GM21381 (cell line): Measurements from ENCODE around the gene PTPRM.

ENCODE experiments used
- ATAC-seq: cut with Tn5 transposase; IDR thresholded peaks from one replicate; pipeline ENCODE4 v1.9.1; 2021; ENCODE audit warnings: mild to moderate bottlenecking, moderate library complexity; ENCODE audit not compliant: unreplicated experiment

The PTPRM gene

GRCh38 chr18:7844418-7844817 is 277.3 kb downstream of the PTPRM start:
- ATAC-seq = no peak

- ATAC-seq = no peak
Measured at GRCh38 chr18:7846335-7846734, 279.2 kb downstream of the PTPRM start.

DNA sequence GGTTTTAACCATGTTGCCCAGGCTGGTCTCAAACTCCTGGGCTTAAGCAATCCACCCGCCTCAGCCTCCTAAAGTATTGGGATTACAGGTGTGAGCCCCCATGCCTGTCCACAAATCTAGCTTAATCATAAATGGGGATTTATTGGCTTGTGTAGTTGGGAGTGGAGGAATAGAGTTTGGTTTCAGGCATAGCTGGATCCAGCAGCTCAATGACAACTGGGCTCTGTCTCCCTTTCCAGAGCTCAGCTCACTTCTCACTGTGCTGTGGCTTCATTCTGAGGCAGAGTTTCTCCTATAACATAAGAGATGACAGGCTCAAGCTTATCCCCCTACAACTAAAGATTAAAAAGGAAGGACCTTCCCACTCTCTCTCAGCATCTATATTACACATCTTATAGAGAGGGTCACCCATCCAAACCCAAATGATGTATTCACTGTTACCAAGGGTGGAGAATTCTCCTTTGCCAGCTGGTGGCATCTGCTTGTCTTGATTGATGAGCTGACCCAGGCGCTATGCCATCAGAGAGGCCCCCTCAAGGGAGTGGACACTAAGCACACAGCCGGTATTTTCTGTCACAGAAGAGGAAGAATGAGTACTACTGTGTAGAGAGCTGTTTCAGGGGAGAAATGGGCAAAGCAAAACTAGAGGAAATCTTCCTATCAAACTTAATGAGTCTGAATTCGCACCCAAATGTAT is 280.4 kb downstream of the PTPRM start:
- no peak for ATAC-seq

- no peak for ATAC-seq
Measured at GRCh38 chr18:7848054-7848412, 280.9 kb downstream of the PTPRM start.

GRCh38 chr18:7850446-7850845 is 283.3 kb downstream of the PTPRM start:
- no peak for ATAC-seq

DNA sequence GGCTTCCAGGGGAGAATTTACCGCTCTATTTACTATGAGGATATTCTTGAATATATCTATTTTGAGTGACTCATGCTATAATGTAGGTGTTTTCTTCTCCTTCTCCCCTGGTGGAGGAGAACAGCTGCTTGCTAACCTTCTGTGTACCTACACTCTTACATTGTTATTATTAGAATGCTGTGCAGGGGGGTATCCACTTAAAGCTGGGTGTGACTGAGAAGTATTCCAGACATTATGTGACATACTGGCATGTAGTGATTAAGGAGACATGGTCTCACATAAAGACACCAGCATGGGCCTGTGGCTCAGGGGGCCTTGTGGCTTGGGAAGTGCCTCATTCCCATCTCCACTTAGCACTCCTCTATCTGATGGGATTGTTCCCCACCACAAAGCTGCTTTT is 287.9 kb downstream of the PTPRM start:
- ATAC-seq = no peak

GRCh38 chr18:7855671-7856070 is 288.6 kb downstream of the PTPRM start:
- ATAC-seq = no peak

DNA sequence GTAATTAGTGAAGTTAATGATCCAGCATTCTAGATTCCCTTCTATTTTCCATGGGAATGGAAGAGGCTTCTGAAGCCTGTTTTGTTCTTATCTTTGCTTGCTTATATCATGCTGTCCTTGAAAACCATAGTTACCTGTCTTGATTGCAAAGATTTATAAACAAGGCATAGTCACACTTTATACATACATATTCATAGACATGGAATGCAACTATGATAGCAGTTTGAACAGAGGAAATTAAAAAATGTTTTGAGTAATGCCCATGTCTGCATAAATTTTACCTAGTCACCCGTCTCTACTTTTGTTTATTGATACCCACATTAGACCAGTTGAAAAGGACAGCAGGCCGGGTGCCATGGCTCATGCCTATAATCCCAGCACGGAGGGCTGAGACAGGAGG is 289.0 kb downstream of the PTPRM start:
- no peak for ATAC-seq

DNA sequence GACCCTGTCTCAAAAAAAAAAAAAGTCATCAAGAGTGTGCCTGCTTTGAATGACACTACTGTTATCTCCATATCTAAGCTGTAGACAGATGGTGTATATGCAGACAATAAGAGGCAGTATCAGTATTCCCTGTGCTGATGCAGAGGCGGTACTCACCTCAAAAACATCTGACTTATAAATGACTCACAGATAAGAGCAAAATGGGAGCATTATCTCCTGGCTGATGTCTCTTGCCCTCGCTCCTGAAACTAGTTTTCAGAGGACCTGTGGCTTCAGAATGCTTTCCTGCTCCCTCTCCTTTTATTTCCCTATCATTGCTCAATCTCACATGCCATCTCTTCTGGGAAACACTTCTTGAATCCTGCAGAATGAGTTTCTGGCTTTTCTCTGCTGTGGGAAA is 289.6 kb downstream of the PTPRM start:
- ATAC-seq = no peak

- no peak for ATAC-seq
Measured at GRCh38 chr18:7857562-7857961, 290.4 kb downstream of the PTPRM start.

DNA sequence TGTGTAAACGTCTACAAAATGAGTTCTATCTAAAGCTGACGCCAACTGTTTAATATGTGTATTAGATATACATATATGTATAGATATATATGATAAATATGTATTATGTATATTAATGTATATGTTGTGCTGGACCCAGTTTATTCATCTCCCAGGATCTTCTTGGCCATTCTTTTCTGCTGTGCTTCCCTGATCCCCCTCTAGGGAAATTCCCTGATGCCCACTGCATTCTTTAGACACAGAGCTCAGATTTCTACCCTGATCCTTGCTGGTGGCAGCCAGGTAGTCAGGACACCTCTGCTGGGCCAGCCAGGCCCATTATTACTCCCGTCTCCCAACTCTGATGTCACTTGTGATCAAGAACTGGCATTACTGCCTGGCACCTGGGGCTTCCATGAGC is 292.0 kb downstream of the PTPRM start:
- no peak for ATAC-seq

DNA sequence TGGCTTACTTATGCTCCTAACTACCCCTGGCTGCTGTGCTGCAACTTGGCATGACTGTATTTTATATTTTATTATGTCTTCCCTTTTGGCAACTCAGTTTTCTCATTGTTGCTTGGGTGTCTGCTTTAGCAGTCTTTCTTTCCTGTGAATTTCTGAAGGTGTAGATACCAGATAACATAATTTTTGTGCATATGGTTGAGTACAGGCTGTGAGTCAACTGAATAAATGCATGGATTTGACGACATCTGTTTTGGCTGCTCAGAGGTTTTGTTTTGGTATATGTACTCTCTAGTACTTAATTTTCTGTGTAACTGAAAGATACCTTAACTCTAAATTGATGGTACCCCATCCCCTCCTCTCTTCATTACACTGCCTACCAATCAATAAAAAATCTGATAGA is 303.1 kb downstream of the PTPRM start:
- no peak for ATAC-seq

DNA sequence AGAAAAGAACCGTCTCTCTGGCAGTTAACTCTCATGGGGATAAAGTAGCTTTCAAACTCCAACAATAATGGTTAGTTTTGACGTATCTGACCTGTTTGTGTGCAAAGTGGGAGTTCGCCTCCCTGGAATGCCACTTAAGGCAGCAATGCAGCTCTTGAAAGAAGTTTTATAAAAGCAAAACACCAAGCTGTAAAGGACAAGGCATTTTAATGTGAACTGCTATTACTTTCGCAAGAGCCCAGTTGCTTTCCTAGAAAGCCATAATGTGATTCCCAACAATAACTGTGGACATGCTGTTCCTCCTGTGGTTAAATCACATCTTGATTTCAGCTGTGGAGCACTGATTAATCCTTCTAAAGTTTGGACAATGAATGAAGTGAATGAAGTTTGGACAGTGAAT is 303.7 kb downstream of the PTPRM start:
- no peak for ATAC-seq

- ATAC-seq = no peak
Measured at GRCh38 chr18:7871560-7872456, 304.7 kb downstream of the PTPRM start.

- no peak for ATAC-seq
Measured at GRCh38 chr18:7872569-7872968, 305.5 kb downstream of the PTPRM start.

DNA sequence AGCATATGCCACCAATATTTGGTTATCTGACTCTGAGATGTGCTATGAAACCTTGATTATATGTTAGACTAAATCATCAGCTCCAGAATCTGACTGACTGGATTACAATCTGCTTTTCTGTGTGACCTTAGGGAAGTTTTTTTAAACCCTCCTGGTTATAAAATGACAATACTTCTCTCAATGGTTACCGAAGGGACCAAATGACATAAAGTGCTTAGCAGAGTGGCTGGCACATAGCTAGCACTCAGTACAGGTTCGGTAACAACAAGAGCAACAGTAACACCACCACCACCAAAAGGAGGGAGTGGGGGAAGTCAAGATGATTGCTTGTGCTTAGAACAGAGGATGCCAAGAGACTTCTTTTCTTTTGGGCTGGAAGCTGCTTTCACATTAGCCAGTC is 306.2 kb downstream of the PTPRM start:
- no peak for ATAC-seq

DNA sequence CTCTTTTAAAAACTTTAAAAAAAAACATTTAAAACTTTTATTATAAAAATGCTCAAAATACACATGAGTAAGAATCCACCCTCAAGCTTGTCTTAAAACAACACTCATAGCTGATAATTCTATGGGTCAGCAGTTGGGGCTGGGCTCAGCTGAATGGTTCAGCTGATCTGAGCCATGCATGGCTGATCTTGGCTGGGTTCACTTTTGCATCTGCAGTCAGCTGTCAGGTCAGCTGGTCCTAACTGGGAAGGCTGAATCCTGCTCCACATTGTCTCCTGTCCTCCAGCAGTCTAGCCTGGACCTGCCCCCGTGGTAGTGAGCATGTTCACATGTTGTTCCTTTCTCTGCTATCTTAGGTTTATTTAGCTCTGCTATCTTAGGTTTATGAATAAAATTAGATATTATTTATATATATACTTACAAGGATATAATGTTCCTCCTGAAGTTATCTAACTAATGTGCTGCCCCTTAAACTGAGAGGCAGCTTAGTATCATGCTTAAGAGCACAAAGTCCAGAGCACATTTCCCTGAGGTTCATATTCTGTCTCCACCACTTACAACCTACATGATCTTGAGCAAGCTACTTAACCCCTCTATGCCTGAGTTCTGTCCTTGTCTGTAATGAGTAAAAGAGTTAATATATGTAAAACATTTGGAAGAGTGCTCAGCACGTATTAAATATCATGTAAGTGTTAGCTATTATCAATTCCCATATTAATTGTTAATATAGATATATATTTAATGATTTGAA is 309.4 kb downstream of the PTPRM start:
- ATAC-seq = no peak

- ATAC-seq = no peak
Measured at GRCh38 chr18:7877609-7878008, 310.5 kb downstream of the PTPRM start.

DNA sequence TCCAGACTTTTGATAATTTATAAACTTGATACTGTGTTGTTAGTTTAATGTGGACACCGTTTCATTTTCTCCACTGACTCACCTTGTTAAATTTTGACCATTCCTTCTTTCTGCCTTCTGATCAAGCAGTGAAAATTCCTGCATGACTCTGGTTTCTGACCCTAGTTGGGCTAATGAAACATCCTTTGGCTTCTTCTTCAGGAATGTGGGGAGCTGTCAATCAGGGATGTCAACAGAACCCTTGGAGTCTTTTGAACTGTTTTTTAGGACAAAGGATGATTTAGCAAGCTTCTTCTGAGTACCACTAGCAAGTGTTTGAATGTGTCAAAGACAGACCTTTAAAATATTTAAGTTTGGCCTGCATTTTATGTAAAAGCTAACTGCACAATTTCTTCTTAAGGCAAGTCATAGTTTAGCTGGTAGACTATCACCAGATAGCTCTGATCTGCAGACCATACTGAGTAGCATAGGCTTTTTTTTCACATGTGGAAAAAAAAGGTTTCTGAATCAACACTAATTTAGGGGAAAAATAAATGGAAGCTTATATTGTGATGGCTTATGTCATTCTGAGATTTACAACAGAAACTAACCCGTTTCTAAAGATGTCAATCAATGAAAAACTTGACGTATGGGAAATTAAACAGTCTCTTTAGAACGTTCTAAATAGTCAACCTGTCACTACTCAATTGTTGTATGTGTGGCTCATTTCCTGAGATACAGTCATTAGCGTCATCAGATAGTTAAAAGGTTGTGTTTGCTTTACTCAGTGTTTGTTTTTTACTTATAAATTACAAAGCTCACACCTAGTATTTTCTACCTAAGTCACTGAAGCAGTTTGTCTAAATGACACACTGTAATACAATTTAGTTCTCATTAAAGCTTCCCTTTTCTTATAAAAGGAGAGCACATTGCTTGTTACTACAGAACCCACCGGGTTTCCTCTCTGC is 311.4 kb downstream of the PTPRM start:
- no peak for ATAC-seq

GRCh38 chr18:7879717-7880116 is 312.6 kb downstream of the PTPRM start:
- no peak for ATAC-seq

GRCh38 chr18:7885865-7886264 is 318.7 kb downstream of the PTPRM start:
- no peak for ATAC-seq
